ENCODE measurements around the gene CTXND2.
"Not testable (repeated sequence)": the region's sequence is repeated elsewhere in the genome, so short reads cannot be mapped to it uniquely, and the experiment has no call there.

CTXND2 gene

DNA sequence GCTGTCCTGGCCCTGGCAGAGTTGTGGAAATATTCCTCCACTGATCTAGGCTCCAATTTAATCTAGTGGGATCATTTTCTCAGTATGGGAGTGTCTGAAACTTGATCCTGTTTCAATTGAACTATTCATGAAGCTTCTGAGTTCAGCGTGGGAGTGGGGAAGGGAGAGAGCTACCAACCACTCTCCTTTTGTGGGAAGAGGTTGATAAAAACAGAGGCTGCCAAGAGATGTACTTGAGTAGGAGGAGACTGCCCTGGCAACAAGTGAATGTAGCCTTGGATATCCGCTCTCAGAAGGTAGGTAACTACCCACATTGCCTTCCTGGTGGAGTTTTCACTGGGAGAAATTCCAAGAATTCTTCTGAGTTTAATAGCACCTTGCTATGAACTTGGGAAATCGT is at the start of gene CTXND2:
TSS of gene CTXND2 (plus strand) at position 119 of the 400 bp plus-strand sequence. CDS start 25,179 bp downstream, outside the sequence.
- Histone ChIP-seq H3K27ac (ENCODE audit: low read depth, low read length) (no peak within 1 kb of the TSS), H4K20me1 (ENCODE audit: control insufficient read depth, insufficient read depth, low read depth, low read length) (no peaks in the 10 kb centered on the region), H3K9me2 (replicated peaks; ENCODE audit: control insufficient read depth, low read length) (no peaks in the 10 kb centered on the region), H3K4me2 (ENCODE audit: low read length) (no peak within 1 kb of the TSS), H3K79me2 (ENCODE audit: control insufficient read depth, low read length) (no peaks in the 10 kb centered on the region), H3K27me3 (ENCODE audit: control insufficient read depth, low read length) (peaks cover 13% of the 10 kb centered on the region), H3K4me1 (ENCODE audit: control insufficient read depth, low read length) (peaks cover 11% of the 10 kb centered on the region), H3K36me3 (ENCODE audit: control insufficient read depth, low read length) (no peaks in the 10 kb centered on the region), H3F3A (ENCODE audit: control insufficient read depth, insufficient read depth) (no peaks in the 10 kb centered on the region), H3K4me3 (ENCODE audit: low read length) (no peak within 1 kb of the TSS), H3K9me3 (ENCODE audit: control insufficient read depth, insufficient read depth, low read length) (no peaks in the 10 kb centered on the region)
- TF ChIP-seq EZH2phosphoT487 (IDR thresholded peaks at IDR 0.05; ENCODE audit: borderline replicate concordance, low read length) (no peak), CTCF (IDR thresholded peaks at IDR 0.05; ENCODE audit: low read depth, low read length, poor library complexity, severe bottlenecking) (no peak)

GRCh38 chr1:150840850-150841249 is 46.1 kb upstream of the CTXND2 start:
- H3K4me2 ChIP-seq (ENCODE audit: low read length); H3K9me3 ChIP-seq (ENCODE audit: control insufficient read depth, insufficient read depth, low read length); H3K27me3 ChIP-seq (ENCODE audit: control insufficient read depth, low read length); H3K4me1 ChIP-seq (ENCODE audit: control insufficient read depth, low read length); H3K4me3 ChIP-seq (ENCODE audit: low read length); H4K20me1 ChIP-seq (ENCODE audit: control insufficient read depth, insufficient read depth, low read depth, low read length); H3F3A ChIP-seq (ENCODE audit: control insufficient read depth, insufficient read depth); H3K27ac ChIP-seq (ENCODE audit: low read depth, low read length); H3K79me2 ChIP-seq (ENCODE audit: control insufficient read depth, low read length); H3K9me2 ChIP-seq (replicated peaks; ENCODE audit: control insufficient read depth, low read length): not testable (repeated sequence)
- peaks cover 16% of the 10 kb centered on the region for H3K36me3 ChIP-seq (ENCODE audit: control insufficient read depth, low read length)

DNA sequence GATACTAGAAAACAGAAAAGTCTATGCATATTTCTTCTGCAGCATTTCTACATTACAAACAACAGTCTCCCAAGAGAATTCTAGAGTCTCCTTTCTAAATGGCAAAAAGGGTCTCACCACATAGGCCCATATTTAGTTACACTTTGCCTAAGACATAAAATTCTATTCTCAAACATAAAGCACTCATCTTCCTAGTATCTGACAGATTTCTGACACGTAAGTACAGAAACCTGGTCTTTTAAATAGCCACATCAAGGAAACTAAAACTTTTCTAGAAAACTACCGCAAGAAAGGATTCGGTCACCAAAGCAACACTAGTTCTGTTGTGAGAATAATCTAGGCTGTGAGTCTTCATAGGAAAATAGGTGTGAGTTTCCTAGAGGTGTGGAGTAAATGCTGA is 45.3 kb upstream of the CTXND2 start:
- Histone ChIP-seq H3K27me3 (ENCODE audit: control insufficient read depth, low read length) (no peaks in the 10 kb centered on the region), H3K27ac (ENCODE audit: low read depth, low read length) (no peak overlapping the region), H3K79me2 (ENCODE audit: control insufficient read depth, low read length) (no peaks in the 10 kb centered on the region), H3K9me2 (replicated peaks; ENCODE audit: control insufficient read depth, low read length) (no peaks in the 10 kb centered on the region), H3K4me3 (ENCODE audit: low read length) (no peak overlapping the region), H3K9me3 (ENCODE audit: control insufficient read depth, insufficient read depth, low read length) (no peaks in the 10 kb centered on the region), H3K36me3 (ENCODE audit: control insufficient read depth, low read length) (peaks cover 9% of the 10 kb centered on the region), H3K4me1 (ENCODE audit: control insufficient read depth, low read length) (0 out of 2 replicates have a peak, but pooled peaks cover 3% of the 10 kb centered on the region), H3K4me2 (ENCODE audit: low read length) (no peak overlapping the region), H4K20me1 (ENCODE audit: control insufficient read depth, insufficient read depth, low read depth, low read length) (no peaks in the 10 kb centered on the region), H3F3A (ENCODE audit: control insufficient read depth, insufficient read depth) (peaks cover under 1% of the 10 kb centered on the region; the same call in 1 of the 2 replicates)
- TF ChIP-seq CTCF (IDR thresholded peaks at IDR 0.05; ENCODE audit: low read depth, low read length, poor library complexity, severe bottlenecking) (no peak), EZH2phosphoT487 (IDR thresholded peaks at IDR 0.05; ENCODE audit: borderline replicate concordance, low read length) (no peak)

DNA sequence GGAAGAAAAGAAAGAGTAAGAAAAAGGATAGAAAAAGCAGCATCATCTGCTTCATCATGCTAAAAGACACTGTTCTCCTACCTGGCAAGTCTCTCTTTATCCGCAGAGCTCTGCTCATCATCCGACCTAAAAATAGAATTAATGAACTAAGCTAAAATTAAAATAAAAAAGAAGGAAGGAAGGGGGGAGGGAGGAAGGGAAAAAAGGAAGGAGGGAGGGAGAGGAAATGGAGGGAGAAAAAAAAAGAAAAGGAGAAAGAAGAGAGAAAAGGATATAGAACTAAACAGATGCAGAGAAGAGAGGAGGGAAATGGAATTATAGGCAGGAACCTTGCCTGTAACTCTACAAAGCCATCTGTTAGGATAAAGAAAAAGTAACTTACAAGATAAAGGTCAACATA is 44.6 kb upstream of the CTXND2 start:
- no peaks in the 10 kb centered on the region for H3K27me3 ChIP-seq (ENCODE audit: control insufficient read depth, low read length)
- peaks cover 2% of the 10 kb centered on the region; the same call in 1 of the 2 replicates for H3F3A ChIP-seq (ENCODE audit: control insufficient read depth, insufficient read depth)
- no peak overlapping the region for H3K27ac ChIP-seq (ENCODE audit: low read depth, low read length)
- H3K9me3 ChIP-seq (ENCODE audit: control insufficient read depth, insufficient read depth, low read length), result no peaks in the 10 kb centered on the region
- peaks cover 9% of the 10 kb centered on the region for H3K36me3 ChIP-seq (ENCODE audit: control insufficient read depth, low read length)
- TF ChIP-seq CTCF (IDR thresholded peaks at IDR 0.05; ENCODE audit: low read depth, low read length, poor library complexity, severe bottlenecking), result no peak
- no peak for TF ChIP-seq EZH2phosphoT487 (IDR thresholded peaks at IDR 0.05; ENCODE audit: borderline replicate concordance, low read length)
- H3K9me2 ChIP-seq (replicated peaks; ENCODE audit: control insufficient read depth, low read length), result no peaks in the 10 kb centered on the region
- H4K20me1 ChIP-seq (ENCODE audit: control insufficient read depth, insufficient read depth, low read depth, low read length), result no peaks in the 10 kb centered on the region
- 0 out of 2 replicates have a peak, but pooled peaks cover 3% of the 10 kb centered on the region for H3K4me1 ChIP-seq (ENCODE audit: control insufficient read depth, low read length)
- H3K4me2 ChIP-seq (ENCODE audit: low read length), result no peak overlapping the region
- no peaks in the 10 kb centered on the region for H3K79me2 ChIP-seq (ENCODE audit: control insufficient read depth, low read length)
- H3K4me3 ChIP-seq (ENCODE audit: low read length), result no peak overlapping the region
